Stimulated activated CD4-positive, alpha-beta T cell treated with anti-CD3 and anti-CD28 coated beads, Interleukin-4, amount 100 ng/mL, for 1 hour (primary cell): ENCODE results near the gene ZNF835.

Experiments used
- DNase-seq: peaks from one replicate; pipeline ENCODE4 v3.0.0-alpha.2; 2020

The ZNF835 gene

GRCh38 chr19:56660381-56661107 is 11.0 kb downstream of the ZNF835 start:
- no peak for DNase-seq

- DNase-seq, result no peak
Measured at GRCh38 chr19:56654151-56654550, 17.4 kb downstream of the ZNF835 start.

DNA sequence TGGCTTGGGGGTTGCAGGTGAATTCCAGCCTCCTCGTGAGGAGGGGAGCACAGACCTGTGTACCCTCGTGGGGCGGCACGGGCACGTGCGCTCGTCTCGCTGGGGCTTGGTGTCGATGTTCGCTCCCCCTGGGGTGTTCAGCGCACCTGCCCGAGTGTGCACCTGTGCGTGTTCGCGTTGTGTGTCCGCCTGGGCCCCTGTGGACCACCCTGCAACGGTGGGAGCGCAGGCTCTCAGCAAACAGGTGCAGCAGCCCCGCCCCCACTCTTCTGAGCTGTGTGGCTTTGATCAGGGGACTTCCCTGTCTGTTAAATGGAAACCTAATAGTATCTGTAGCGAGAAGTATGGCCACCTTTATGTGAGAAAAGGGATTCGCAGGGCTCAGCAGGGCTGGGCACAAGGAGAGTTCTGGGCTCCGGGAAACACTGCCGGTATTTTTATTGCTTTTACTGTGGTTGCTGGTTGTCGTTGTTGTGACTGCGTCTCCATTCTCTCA is 28.0 kb downstream of the ZNF835 start:
- no peak for DNase-seq

- no peak for DNase-seq
Measured at GRCh38 chr19:56642711-56643459, 28.7 kb downstream of the ZNF835 start, which contains the start of gene SMIM17. Gene SMIM17 (plus strand): TSS chr19:56643159. CDS start chr19:56645668, 2,509 bp downstream.

- no peak for DNase-seq
Measured at GRCh38 chr19:56639217-56639616, 32.3 kb downstream of the ZNF835 start.

- DNase-seq, result peak; percentile 6
Measured at GRCh38 chr19:56637976-56638555, 33.5 kb downstream of the ZNF835 start.

GRCh38 chr19:56633021-56633420 is 38.5 kb downstream of the ZNF835 start:
- no peak for DNase-seq

DNA sequence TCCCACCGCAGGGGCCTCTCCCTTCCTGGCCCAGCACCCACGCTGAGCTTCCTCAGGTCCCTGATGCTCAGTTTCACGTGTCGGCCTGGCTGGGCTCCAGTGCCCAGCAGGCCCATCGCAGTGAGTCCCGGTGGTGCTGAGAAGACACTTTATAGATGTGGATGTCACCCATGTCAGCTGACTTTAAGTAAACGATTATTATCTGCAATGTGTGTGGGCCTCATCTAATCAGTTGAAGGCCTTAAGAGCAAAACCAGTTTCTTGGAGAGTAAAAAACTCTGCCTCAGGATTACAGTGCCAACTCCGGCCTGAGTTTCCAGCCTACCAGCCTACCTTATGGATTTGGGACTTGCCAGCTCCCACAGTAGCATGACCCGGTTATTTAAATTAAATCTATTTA is 45.8 kb downstream of the ZNF835 start:
- no peak for DNase-seq

DNA sequence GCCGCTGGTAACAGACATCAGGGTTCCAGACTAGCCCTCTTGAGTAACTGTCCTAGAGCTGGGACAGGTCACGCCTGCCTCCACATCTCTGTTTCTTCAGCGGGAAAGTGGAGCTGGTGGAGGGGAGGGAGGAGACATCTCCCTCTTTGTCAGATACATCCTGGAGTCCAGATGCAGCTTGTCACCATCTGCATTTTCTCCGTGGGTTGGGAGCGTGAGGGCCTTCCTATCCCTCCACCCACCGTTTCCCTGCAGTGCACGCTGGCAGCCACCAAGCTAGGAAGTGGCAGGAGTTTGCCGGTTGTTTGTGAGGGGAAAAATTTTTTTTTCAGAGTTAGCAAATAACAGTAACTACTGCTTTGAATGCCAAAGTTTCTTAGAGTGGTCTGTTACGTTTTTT is 48.6 kb downstream of the ZNF835 start:
- no peak for DNase-seq

DNA sequence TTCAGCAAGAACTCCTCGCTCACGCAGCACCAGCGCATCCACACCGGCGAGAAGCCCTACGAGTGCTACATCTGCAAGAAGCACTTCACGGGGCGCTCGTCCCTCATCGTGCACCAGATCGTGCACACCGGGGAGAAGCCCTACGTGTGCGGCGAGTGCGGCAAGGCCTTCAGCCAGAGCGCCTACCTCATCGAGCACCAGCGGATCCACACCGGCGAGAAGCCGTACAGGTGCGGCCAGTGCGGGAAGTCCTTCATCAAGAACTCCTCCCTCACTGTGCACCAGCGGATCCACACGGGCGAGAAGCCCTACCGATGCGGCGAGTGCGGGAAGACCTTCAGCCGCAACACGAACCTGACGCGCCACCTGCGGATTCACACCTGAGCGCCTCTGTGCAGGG is 49.2 kb downstream of the ZNF835 start:
- DNase-seq, result no peak

DNA sequence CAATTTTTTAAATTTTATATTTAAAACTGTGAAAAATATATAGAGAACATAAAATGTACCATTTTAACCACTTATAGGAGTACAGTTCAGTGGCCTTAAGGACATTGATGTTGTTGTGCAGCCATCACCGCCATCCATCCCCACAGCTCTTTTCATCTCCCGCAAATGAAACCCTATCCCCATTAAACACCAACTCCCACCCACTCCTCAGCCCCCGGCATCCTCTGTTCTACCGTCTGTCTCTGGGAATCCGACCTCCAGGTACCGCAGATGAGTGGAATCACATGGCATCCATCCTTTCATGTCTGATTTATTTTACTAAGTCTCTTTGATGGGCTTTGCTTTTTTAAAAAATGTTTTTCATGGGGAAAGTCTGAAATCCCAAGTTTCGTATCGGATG is 52.4 kb downstream of the ZNF835 start:
- no peak for DNase-seq

DNA sequence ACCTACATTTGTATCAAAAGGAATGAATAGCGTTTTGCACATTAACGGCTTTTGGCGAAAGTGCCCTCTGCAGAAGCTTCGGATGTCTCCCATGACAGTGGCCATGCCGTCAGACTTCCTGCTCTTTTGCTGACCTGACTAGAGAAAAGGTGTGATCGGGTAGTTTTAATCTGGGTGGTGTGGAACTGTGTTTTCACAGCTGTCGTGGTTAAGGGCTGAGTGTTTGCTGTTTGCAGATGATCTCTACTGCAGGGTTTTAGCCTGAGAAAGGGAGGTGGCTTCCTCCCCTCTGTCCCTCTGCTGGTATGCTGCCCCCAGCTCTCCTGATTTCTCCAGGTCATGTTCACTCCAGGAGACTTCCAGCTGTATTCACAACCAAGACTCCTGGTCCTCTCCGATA is 54.0 kb downstream of the ZNF835 start:
- DNase-seq, result no peak

GRCh38 chr19:56613639-56614038 is 57.9 kb downstream of the ZNF835 start:
- no peak for DNase-seq

DNA sequence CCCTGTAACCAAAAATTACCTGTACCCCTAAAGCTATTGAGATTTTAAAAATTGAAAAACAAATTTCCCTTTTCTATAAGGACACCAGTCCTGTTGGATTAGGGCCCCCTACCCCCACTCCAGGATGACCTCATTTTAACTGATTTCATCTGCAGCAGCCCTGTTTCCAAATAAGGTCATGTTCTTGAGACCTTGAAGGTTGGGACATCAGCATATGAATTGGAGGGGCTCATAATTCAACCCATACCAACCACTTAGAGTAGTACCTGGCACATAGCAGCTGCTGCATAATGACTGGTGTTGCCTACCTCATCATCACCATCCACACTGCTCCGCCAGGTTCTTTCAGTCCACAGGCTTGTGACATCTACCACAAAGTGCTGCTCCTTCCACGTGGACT is 58.8 kb downstream of the ZNF835 start:
- no peak for DNase-seq
